HepG2 (cell line): ENCODE data around the gene SPATA33. TPM values are rescaled to one million over a fixed set of nuclear protein-coding genes. Genes with fewer than 3 reads are reported as not detected.

Experiments
- ATF2 ChIP-seq: sonication (generic); formaldehyde crosslinking; IDR thresholded peaks from 2 replicates; pipeline ENCODE4 v1.4.0; 2020; ENCODE audit warnings: missing genetic modification reagents
- HNRNPL ChIP-seq: fragments of 200-400 bp; formaldehyde crosslinking; IDR thresholded peaks from 2 replicates; pipeline ENCODE4 v1.6.1; 2017; ENCODE audit warnings: mild to moderate bottlenecking, low read depth, low read length
- IRF1 ChIP-seq: sonication (generic); formaldehyde crosslinking; IDR thresholded peaks from 2 replicates; pipeline ENCODE4 v1.4.0; 2020; ENCODE audit warnings: low read depth, mild to moderate bottlenecking, missing genetic modification reagents
- PCBP2 ChIP-seq: fragments of 200-400 bp; formaldehyde crosslinking; optimal IDR thresholded peaks from 2 replicates; pipeline ENCODE3; 2018; ENCODE audit warnings: low read length, low read depth; ENCODE audit not compliant: poor library complexity, severe bottlenecking
- PRDM4 ChIP-seq: sonication (generic); formaldehyde crosslinking; IDR thresholded peaks from 2 replicates; pipeline ENCODE4 v1.9.0; 2021; ENCODE audit warnings: missing genetic modification reagents, borderline replicate concordance
- PREB ChIP-seq: sonication (generic); formaldehyde crosslinking; IDR thresholded peaks from 2 replicates; pipeline ENCODE4 v1.4.0; 2020; ENCODE audit warnings: missing genetic modification reagents
- THAP7 ChIP-seq: sonication (generic); formaldehyde crosslinking; IDR thresholded peaks from 2 replicates; pipeline ENCODE4 v1.8.1; 2023; ENCODE audit warnings: mild to moderate bottlenecking, missing genetic modification reagents
- ZHX1 ChIP-seq: sonication (generic); formaldehyde crosslinking; IDR thresholded peaks from 2 replicates; pipeline ENCODE4 v1.8.1; 2022; ENCODE audit warnings: low read depth, mild to moderate bottlenecking, missing genetic modification reagents
- ZNF280B ChIP-seq: sonication (generic); formaldehyde crosslinking; IDR thresholded peaks from 2 replicates; pipeline ENCODE4 v1.5.0; 2020; ENCODE audit warnings: missing genetic modification reagents, mild to moderate bottlenecking, borderline replicate concordance
- ZNF333 ChIP-seq: sonication (generic); formaldehyde crosslinking; IDR thresholded peaks from 2 replicates; pipeline ENCODE4 v1.4.0; 2020; ENCODE audit warnings: mild to moderate bottlenecking, missing genetic modification reagents, borderline replicate concordance
- ZNF570 ChIP-seq: sonication (generic); formaldehyde crosslinking; IDR thresholded peaks from 2 replicates; pipeline ENCODE4 v1.4.0; 2020; ENCODE audit warnings: mild to moderate bottlenecking, missing genetic modification reagents, borderline replicate concordance
- ZNF773 ChIP-seq: sonication (generic); formaldehyde crosslinking; IDR thresholded peaks from 2 replicates; pipeline ENCODE4 v1.4.0; 2020; ENCODE audit warnings: missing genetic modification reagents, borderline replicate concordance
- polyA plus RNA-seq, 8 experiments: library from polyadenylated mRNA; depleted of rRNA in 3 of 8; stranded (reverse) in 7 of 8; unstranded in 1 of 8; fragments of >200 nt; fragmentation: Illumina TruSeq in 4 of 8; extraction: Trizol in 4 of 8; gene quantifications; 2 replicates each; pipeline versions ENCODE4 v1.2.1 to v1.2.3, GENCODE V29; 2011 to 2016; ENCODE audit warnings: low read depth in 4 of 8, missing spikeins in 1 of 8, mixed read lengths in 1 of 8; ENCODE audit not compliant: insufficient read depth in 1 of 8
- total RNA-seq, 5 experiments: library from RNA; depleted of rRNA; stranded (reverse); fragments of >200 nt; fragmentation: Illumina TruSeq; extraction: Trizol; gene quantifications; 2 replicates each; pipeline ENCODE4 v1.2.3, GENCODE V29; 2016; ENCODE audit warnings: low read depth in 1 of 5

The SPATA33 gene
- total and polyA plus RNA-seq, 2 of the 13 experiments (the other 11 are each of a cell fraction or from before 2014, with no cell fraction given) = 5.7 to 11.0 TPM

- TF ChIP-seq ZNF570 = no peak
- no peak for TF ChIP-seq ZNF773 (CRISPR knock-in tag)
- TF ChIP-seq ZNF280B (CRISPR knock-in tag) = no peak; the same call in 1 of the 2 replicates
- TF ChIP-seq PRDM4 (CRISPR knock-in tag) = no peak
- peak; percentile 19; the same call in 1 of the 2 replicates for TF ChIP-seq THAP7 (CRISPR knock-in tag)
- no peak for TF ChIP-seq ZNF333
- TF ChIP-seq HNRNPL = no peak
- TF ChIP-seq IRF1 (CRISPR knock-in tag) = no peak
- TF ChIP-seq ATF2 (CRISPR knock-in tag) = 0 out of 2 replicates have a peak, but pooled peaks have one; percentile 7
- TF ChIP-seq PREB = no peak
- no peak for TF ChIP-seq PCBP2
- TF ChIP-seq ZHX1 (CRISPR knock-in tag) = peak; percentile 31; the same call in 1 of the 2 replicates
Measured at GRCh38 chr16:89701425-89702406, 44.1 kb downstream of the SPATA33 start, which contains the start of gene SPATA2L (continued).
